Measurements from ENCODE around the gene ARL15.
"Not testable (repeated sequence)": the region's sequence is repeated elsewhere in the genome, so short reads cannot be mapped to it uniquely, and the experiment has no call there.

Gene ARL15

DNA sequence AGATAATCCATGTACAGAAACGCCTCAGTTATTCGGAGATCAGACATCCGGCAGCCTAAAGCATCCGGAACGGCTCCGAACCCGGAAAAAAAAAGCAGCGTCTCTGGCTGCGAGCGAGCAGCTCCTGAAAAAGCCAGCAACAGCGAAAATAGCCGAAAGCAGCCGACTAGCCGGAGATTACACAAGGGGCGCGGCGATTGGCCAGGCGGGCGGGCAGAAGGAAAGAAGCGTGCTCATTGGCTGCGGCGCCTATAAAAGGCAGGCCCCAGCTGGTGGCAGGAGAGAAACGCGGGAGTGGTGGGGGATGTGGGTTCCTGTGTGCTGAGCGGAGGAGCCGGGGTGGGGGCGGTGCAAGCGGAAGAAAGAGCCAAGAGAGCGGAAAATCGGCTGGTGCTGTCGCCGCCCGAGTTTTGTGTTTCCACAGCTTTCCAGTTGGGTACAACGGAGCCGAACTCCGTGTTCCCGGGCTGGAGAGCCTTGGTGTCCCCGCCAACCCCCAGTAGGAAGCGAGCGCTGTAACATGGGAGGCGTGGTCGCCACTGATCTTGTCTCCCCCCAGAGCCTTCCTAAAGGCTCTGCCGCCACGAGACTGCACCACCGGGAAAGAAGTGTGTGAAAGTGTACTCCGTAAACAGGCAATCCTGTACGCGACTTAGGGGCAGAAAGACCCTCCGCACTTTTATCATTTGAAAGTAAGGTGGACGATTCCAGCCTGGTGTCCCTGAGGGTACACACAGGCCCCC lies at the start of gene ARL15:
Gene ARL15, minus strand, starts transcription at position 141 of the 743 bp plus-strand sequence.
- DNase-seq = peak; percentile 100

DNA sequence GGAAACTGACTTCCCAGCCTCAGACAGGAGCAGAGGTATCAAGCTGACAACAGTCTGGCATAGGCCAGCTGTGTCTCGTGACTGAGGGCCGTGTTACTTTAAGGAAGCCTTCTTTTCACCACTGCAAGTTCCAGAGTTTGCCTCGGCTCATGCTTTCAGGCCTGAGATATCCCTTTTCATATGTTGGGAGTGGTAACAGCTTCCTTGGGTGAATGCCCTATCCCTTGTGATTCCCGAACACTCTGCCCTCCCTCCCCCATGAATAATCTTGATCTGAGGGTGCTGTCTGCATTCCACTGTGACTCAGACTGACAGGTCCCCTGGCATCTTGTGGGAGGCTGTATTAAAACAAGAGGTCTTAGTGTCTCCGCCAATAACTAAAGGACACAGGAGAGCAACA lies 49.7 kb upstream of the ARL15 start:
- DNase-seq = no peak

DNA sequence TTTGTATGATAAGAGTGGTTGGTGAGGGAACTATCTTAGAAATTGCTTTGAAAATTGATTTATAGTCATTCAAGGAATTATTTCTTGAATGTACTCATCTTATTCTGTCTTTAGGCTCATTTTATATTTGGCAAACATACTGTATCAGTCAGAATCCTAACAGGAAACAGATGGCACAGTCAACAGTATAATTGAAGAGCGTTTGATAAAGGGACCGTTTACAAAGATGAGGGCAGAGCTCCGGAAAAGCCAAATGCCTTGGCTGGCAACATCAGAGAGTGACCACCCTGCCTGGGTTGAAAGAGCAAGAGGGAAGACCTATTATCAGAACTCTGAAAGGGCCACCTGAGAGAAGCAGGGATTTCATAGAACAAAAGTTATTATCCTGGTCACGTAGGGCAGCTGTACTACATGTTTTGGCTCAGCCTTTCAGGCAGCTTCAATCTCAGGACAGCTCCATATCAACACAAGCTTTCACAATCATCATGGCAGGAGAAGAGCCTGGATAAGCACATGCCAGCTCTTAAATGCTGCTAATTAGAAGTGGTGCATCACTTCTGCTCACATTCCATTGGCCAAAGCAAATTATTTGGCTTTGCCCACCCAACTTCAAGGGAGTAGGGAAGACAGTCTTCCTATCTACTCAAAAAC lies 47.2 kb upstream of the ARL15 start:
- peak; percentile 21 for DNase-seq

DNA sequence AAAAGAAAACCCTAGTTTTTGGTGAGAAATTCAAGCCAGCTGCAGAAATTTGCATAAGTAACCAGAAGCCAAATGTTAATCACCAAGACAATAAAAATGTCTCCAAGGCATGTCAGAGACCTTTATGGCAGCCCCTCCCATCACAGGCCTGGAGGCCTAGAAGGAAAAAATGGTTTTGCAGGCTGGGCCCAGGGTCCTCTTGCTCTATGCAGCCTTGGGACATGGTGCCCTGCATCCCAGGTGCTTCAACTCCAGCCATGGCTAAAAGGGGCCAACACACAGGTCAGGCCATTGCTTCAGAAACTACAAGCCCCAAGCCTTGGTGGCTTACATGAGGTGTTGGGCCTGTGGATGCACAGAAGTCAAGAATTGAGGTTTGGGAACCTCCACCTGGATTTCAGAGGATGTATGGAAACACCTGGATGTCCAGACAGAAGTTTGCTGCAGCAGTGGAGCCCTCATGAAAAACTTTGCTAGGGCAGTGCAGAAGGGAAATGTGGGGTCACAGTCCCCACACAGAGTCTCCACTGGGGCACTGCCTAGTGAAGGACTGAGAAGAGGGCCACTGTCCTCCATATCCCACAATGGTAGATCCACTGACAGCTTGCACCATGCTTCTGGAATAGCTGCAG lies 43.7 kb upstream of the ARL15 start:
- DNase-seq = not testable (repeated sequence)

DNA sequence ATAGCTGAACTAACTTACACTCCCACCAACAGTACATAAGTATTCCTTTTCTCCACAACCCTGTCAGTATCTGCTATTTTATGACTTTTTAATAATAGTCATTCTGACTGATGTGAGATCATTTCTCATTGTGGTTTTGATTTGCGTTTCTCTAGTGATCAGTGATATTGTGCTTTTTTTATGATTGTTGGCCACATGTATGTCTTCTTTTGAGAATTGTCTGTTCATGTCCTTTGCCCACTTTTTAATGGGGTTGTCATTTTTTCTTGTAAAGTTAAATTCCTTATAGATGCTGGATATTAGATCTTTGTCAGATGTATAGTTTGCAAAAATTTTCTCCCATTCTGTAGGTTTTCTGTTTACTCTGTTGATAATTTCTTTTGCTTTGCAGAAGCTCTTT lies 42.2 kb upstream of the ARL15 start:
- not testable (repeated sequence) for DNase-seq

DNA sequence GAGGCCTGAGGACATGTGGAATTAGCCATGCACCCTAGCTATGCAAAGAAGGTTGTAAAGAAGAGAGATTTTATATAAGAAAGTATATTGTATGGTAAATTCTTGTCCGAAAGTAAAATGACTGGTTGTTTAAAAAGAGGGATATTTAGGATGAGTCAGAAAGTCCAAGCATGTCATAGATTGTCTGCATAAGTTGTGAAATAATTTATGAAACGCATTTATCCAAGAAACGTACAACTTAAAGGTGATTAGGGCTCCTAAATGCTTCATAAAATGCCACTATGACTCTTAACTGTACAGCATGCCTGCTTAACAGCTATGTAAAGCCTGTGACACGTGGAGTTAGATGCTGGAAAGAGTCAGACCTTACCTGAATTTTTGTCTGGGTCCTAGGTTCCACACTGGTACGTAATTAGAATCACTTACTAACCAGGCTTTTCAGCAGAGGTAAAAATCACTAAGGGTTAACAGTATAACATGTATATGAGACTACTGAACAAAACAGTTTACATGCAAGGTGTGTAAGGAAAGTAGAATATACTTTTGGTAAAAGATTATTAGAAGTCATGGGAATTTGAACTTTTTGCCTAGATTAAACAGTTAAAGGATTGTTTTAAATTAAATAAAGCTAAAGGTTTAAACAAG lies 37.0 kb upstream of the ARL15 start:
- DNase-seq = no peak

DNA sequence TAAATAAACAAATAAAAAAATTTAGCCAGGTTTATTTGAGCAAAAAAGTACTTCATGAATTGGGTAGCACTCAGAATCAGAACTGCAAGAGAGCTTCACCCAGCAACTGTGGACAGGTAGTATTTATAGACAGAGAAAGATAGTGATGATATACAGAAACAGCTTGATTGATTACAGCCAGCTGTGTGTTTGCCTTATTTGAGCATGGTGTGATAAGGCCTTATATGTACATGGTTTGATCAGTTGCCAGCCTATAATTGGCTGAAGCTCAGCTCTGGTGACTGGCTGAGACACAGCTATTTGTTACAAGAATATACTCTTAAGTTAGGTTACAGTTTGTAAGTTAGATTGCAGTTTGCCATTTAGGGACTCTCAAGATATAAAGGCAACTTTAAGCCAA lies 34.3 kb upstream of the ARL15 start:
- no peak for DNase-seq

DNA sequence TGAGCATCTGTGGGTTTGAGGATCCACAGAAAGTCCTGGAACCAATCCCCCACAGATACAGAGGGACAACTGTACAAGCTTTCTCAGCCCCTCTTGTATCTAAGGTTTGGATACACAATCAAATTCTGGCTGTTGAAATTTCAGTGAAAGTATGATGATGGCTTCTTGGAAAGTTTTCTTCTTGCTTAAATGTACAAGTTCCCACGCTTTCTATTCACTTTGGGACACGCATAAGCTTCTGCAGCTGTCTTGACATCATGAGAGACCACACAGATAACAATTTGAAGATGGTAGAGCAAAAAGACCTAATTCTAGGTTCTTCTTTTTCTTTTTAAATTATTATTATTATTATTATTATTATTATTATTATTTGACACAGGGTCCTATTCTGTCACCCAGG lies 31.6 kb upstream of the ARL15 start:
- DNase-seq = no peak

DNA sequence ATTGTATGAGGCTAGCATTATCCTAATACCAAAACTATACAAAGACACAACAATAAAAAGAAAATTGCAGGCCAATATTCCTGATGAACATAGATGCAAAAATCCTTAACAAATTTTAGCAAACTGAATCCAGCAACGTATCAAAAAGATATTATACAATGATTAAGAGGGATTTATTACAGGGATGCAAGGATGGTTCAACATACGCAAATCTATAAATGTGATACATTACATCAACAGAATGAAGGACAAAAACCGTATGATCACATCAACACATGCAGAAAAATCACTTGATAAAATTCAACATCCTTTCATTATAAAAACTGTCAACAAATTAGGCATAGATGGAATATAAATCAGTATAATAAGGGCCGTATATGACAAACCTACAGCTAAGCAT lies 27.1 kb upstream of the ARL15 start:
- DNase-seq = no peak

DNA sequence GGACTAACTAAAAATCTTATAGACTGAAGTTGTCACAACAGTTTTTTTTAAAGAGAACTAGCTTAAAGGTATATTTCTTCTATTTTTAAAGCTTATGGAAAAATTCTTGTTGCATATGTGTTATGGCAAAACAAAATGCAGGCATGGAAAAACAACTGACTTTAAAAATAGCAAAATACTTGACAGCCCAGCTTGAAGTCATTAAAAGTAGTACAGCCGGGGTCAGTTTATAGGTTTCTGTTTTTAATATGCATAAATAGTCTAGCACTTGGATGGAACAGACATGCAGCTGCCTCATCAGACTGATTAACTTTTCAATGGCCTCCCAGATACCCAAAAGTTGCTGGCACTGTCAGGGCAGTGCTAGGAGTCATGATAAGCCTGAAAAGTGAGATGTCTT lies 22.3 kb upstream of the ARL15 start:
- DNase-seq = no peak

DNA sequence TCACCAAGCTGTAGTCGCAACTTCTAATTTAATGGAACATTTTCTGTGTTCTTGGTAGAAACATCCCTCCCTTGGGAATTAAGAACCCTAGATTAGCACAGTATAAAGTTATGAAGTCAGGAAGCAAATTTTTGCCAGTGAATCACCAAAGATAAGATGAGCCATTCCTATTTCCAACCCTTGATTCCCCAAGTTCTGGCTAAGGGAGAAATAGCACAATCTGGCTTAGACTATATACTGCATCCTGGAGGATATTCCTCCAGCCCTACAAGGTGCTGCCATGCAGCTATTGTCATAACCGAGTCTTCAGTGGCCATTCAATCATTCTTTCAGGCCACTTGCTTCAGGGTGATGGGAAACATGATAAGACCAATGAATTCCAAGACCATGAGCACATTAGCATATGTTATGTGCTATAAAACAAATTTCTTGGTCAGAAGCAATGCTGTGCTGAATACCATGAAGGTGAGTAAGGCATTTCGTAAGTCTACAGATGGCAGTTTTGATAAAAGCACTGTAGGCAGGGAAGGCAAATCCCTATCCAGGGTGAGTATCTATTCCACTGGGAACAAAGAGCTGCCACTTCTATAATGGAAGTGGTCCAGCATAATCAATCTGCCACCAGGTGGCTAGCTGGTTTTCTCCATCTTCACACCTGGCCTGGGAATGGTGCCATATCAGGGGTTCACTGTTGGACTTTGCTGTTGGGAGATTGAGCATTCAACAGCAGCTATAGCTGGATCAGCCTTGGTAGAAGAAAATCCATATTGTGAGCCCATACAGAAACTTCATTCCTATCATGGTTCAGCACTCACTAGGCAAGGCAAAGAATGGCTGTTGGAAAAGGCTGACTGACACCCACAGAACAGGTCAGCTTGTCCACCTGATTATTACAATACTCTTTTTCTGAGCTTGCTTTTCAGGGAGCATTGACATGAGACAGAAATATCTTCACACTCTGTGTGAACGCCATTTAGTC lies 19.6 kb upstream of the ARL15 start:
- peak; percentile 71 for DNase-seq

DNA sequence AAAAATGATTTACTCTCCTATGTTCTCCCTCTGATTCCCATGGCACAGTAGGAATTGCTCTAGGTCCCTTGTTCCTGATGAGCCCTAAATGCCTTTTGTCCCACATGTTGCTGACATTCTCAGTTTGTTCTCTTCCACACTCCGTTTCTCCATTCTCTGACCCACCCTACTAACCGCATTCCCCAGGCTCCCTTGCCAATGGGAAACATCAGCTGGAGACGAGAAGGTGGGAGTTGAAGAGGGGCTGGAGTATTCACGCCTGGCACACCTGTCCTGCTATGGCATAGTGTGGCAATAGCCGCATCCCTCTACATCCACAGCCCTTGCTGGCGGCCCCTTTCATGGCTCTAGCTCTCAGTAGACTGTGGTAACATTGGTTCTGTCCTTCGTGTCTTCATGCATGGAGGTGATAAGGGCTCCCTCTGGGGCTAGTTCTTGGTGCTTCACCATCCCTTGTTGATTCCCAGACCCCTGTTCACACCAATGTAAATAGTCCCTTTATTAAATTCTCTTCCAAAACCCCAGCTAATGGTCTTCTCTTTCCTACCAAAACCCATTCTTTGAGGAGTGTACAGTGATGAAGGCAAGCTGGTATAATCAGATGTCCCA lies 16.4 kb upstream of the ARL15 start:
- no peak for DNase-seq

DNA sequence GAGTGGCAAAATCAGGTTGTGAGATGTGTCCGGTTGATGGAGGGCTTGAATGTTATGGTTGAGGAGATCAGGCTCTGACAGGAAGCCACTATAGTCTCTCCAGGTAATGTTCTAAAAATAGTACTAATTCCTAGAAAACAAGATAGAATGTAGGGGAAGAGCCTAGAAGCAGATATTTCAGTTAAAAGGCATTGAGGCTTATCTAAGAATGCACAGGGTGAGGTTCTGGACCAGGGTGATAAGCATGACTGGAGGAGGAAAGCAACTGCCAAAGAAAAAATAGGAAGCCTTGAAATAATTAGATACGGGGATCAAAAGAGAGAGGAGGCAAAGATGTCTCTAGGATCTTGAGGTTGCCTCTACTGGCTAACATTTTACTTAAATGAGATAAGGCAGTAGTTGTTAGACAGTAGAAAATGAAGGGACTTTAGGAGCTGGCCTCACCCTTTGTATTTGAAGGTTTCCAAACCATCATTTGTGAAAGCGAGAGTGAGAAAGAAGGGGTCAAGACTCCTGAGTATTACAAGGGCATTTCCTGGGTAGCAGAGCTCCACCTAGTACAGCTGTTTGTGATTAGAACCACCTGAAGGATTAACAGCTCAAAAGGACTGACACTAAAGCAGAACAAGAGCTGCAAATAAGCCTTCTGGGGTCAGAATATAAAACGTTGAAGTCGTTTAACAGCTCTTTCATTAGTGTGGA lies 15.4 kb upstream of the ARL15 start:
- DNase-seq = no peak

DNA sequence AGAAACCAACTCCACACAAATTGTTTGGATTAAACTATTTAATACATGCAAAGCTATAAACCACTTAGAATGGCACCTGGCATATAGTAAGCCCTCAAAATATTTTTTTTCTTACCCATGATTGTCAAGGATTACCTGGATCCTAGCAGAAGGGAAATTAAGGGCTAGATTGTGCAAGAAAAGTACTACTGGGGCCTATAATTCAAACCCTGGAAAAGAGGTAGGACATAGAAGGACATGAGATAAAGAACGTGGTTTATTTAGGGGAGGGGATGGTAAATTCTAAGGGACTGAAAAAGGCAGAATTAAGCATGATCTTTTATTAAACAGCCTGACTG lies 14.9 kb upstream of the ARL15 start:
- no peak for DNase-seq

DNA sequence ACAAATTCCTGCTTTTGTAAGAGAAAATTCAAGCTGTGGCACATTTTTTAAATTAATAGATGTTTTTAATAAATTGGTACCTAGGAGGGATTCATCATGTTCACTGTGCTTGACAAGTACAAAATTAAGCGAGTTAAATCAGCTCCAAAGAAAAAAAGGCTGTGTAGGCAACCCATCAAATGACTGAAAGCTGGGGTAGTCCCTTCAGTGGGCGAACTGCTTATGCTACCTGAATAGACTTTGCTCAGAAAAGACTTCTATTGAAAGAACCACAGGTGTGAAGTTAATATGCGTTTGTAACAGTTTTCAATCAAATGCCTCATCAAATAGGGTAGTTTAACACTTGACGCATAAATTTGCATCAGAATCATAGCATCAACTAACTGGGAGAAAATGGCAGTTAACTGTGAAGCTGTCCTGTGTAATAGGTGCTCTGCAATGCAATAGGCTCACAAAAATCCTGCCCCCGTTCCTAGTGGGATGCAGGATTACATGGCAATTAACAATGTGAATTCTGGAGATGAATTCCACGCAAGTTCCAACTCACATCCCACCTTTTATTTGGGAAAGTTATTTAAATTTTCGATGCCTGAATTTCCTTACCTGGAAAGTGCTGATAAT lies 14.4 kb upstream of the ARL15 start:
- DNase-seq = no peak

DNA sequence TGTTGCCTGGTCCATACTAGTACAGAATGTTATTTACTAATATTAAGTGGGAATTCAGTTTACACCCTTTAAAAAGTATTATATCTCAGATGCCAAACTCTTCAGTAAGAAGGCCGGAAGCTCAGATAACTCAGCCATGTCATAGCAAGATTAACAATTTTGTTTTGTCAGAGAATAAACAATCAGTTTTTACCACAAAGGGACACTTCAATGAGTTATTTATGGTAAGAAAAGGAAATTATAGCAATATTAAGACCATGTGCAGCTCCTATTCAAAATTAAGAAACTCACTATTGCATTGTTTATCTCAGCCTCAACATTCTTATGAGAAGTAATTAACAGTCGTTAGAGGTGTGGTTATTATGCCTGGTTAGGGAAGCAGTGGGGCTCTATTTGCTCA lies 13.1 kb upstream of the ARL15 start:
- DNase-seq = no peak

DNA sequence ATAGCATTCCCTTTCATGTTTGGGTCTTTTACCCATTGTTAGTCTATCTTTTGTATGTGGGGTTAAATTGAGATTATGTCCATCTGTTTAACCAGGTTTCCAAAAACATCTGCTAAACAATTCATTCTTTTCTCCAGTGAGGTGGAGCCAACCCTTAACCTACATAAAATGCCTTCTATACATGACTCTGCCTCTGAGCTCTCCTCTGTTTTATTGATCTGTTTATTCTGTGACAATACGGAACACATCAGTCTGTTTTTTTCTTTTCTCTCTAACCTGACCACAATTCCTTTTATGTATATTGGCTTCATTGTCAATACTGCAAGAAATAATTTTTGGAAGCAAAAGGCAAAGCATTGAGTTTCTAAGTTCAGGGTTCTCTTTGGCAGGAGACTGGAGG lies 9.9 kb upstream of the ARL15 start:
- no peak for DNase-seq

DNA sequence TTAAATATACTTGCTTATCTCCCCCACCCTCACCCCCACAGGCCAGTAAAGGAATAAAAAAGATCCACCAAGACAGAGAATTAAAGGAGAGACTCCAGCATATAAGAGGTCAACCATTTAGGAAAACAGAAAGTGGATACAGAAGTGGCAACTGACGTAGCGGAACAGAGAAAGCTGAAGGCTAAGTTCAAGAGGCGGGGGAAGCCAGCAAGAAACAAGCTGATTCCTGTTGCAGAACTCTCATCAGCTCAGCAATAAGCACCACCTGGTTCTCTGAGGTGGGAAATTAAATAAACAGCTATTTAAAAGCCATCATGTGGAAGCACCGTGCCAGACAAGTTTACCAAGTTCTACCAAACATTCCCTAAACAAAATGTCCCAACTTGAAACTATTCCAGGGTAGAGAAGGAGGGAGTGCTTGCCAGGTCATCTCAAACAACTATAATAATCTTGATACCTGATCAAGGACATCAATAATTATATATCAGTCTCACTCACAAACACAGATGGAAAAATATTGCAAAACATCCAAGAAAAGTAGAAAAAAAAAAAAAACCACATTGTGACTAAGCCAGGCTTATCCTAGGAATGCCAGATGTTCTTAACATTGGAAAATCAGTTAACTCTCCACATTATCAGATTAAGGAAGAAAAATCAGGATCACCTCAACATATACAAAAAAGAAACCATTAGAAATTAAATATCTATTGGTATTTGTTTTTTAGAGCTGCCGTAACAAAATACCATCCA lies 7.3 kb upstream of the ARL15 start:
- peak; percentile 19 for DNase-seq

DNA sequence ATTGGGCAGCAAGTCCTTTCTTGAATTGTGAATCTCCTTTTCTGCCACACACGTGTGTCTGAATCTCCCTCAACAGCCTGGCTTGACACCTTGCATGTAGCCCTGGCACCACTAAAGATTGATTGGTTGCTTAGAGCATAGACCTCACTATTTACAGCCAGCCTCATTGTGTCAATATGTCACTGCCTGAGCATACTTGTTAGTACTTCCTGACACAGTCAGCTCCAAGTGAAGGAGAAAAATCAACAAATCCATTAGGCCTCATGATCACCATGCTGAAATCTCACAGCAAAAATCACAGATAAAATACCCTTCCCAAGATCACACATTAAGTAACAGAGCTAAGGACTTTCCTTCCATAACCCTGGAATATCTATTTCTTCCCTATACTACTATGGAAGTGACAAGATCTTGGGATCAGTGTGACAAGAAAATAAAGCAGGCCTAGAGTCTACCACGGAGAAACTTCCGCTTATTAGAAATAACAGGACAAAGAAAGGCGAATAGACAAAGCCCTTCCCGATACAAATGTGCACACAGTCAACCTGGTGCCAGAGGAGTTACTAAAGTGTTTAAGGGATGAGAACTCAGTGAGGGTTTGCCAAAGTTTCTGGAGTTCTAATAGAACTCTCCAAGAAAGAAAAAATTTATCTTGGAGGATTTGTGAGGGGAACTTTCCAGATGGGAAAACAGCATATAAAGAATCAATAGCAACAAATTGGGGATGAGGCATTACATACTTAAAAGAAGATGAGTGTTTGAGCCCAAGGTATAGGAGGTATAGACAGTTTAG lies 5.6 kb upstream of the ARL15 start:
- DNase-seq = no peak

Measured in NCI-H2171 (cell line).